GM12891 (cell line): ENCODE measurements around the gene PREX1.
"Not testable (repeated sequence)": the region's sequence is repeated elsewhere in the genome, so short reads cannot be mapped to it uniquely, and the experiment has no call there.

ENCODE experiments used
- POLR2A ChIP-seq: IDR thresholded peaks from 2 replicates; pipeline ENCODE4 v1.6.1; 2011; ENCODE audit warnings: low read depth, low read length, control low read depth
- POLR2AphosphoS5 ChIP-seq: IDR thresholded peaks from 2 replicates; pipeline ENCODE4 v1.6.1; 2011; ENCODE audit warnings: low read depth, low read length, control low read depth
- TAF1 ChIP-seq: IDR thresholded peaks from 2 replicates; pipeline ENCODE4 v1.6.1; 2011; ENCODE audit warnings: low read depth, low read length, control low read depth

DNA sequence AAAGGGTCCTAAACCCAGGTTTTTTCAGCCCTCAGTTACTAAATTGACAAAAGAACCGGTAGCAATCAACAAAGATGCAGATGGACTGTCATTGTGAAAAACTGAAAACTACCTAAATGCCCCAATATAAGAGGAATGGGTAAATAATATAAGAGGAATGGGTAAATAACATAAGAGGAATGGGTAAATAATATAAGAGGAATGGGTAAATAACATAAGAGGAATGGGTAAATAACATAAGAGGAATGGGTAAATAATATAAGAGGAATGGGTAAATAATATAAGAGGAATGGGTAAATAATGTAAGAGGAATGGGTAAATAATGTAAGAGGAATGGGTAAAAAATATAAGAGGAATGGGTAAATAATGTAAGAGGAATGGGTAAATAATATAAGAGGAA, 15.7 kb downstream of the PREX1 start:
- not testable (repeated sequence) for TF ChIP-seq POLR2A, TAF1, POLR2AphosphoS5
